Peyer's patch (tissue), 4 donors: ENCODE data around the gene PIK3CD.

Experiments
- POLR2A ChIP-seq, 2 donors: fragments of 450-650 bp; IDR thresholded peaks; one replicate each; pipeline ENCODE4 v1.5.1; 2017; ENCODE audit warnings: antibody characterized with exemption in 2 of 2, mild to moderate bottlenecking in 2 of 2, moderate library complexity in 2 of 2
- TF ChIP-seq, protein P1 (sequence below), 6 experiments: fragments of 450-650 bp in 4 of 6; fragments of 200-600 bp in 2 of 6; sonication (generic) in 1 of 6; IDR thresholded peaks; one replicate each; pipeline ENCODE4 v1.5.1; 2017 to 2019; ENCODE audit warnings: antibody characterized with exemption in 6 of 6, mild to moderate bottlenecking in 3 of 6, moderate library complexity in 1 of 6

- TF ChIP-seq, protein P1, sequence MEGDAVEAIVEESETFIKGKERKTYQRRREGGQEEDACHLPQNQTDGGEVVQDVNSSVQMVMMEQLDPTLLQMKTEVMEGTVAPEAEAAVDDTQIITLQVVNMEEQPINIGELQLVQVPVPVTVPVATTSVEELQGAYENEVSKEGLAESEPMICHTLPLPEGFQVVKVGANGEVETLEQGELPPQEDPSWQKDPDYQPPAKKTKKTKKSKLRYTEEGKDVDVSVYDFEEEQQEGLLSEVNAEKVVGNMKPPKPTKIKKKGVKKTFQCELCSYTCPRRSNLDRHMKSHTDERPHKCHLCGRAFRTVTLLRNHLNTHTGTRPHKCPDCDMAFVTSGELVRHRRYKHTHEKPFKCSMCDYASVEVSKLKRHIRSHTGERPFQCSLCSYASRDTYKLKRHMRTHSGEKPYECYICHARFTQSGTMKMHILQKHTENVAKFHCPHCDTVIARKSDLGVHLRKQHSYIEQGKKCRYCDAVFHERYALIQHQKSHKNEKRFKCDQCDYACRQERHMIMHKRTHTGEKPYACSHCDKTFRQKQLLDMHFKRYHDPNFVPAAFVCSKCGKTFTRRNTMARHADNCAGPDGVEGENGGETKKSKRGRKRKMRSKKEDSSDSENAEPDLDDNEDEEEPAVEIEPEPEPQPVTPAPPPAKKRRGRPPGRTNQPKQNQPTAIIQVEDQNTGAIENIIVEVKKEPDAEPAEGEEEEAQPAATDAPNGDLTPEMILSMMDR (IDR thresholded peaks at IDR 0.05), result no peak
- no peak for TF ChIP-seq POLR2A (IDR thresholded peaks at IDR 0.05)
Observed at GRCh38 chr1:9744106-9744799, 92.7 kb downstream of the PIK3CD start.
